HEK293T (cell line): ENCODE measurements around the gene CCDC43.
"Not testable (repeated sequence)": the region's sequence is repeated elsewhere in the genome, so short reads cannot be mapped to it uniquely, and the experiment has no call there.

ENCODE experiments used
- CTCF ChIA-PET: fragments of 350-600 bp; formaldehyde crosslinking; extraction: SDS; loops from one replicate; lab custom pipeline; 2021; ENCODE audit warnings: antibody characterized with exemption, inconsistent platforms; lab: Yijun Ruan, JAX
- POLR2A ChIA-PET: fragments of 350-600 bp; formaldehyde crosslinking; extraction: SDS; loops from one replicate; lab custom pipeline; 2020; ENCODE audit warnings: antibody characterized with exemption, inconsistent platforms; lab: Yijun Ruan, JAX
- DNase-seq: peaks from one replicate; pipeline ENCODE4 v3.0.0; 2012; ENCODE audit warnings: mixed read lengths; ENCODE audit errors: extremely low spot score
- ARNT ChIP-seq: fragments of 450-650 bp; IDR thresholded peaks from 2 replicates; pipeline ENCODE4 v1.6.1; 2017; ENCODE audit warnings: mild to moderate bottlenecking
- BHLHE40 ChIP-seq: fragments of 450-650 bp; IDR thresholded peaks from 2 replicates; pipeline ENCODE4 v1.6.1; 2016; ENCODE audit warnings: mild to moderate bottlenecking, moderate library complexity, borderline replicate concordance
- CTBP1 ChIP-seq: fragments of 450-650 bp; IDR thresholded peaks from 2 replicates; pipeline ENCODE4 v1.6.1; 2016; ENCODE audit warnings: borderline replicate concordance
- ELF4 ChIP-seq: fragments of 450-650 bp; IDR thresholded peaks from 2 replicates; pipeline ENCODE4 v1.6.1; 2017; ENCODE audit warnings: antibody characterized with exemption
- FOXA1 ChIP-seq: fragments of 450-650 bp; IDR thresholded peaks from 2 replicates; pipeline ENCODE4 v1.6.1; 2016; ENCODE audit warnings: mild to moderate bottlenecking
- FOXK2 ChIP-seq: fragments of 450-650 bp; IDR thresholded peaks from 2 replicates; pipeline ENCODE4 v1.6.1; 2016; ENCODE audit warnings: mild to moderate bottlenecking
- FOXM1 ChIP-seq: fragments of 450-650 bp; IDR thresholded peaks from 2 replicates; pipeline ENCODE4 v1.6.1; 2017; ENCODE audit warnings: mild to moderate bottlenecking, borderline replicate concordance
- HDGF ChIP-seq: fragments of 450-650 bp; IDR thresholded peaks from 2 replicates; pipeline ENCODE4 v1.6.1; 2017; ENCODE audit warnings: antibody characterized with exemption, borderline replicate concordance
- L3MBTL2 ChIP-seq: fragments of 450-650 bp; conservative IDR thresholded peaks from 2 replicates; pipeline ENCODE4 v1.6.1; 2016; ENCODE audit warnings: mild to moderate bottlenecking
- LEF1 ChIP-seq: fragments of 450-650 bp; IDR thresholded peaks from 2 replicates; pipeline ENCODE4 v1.6.1; 2017; ENCODE audit warnings: mild to moderate bottlenecking, borderline replicate concordance
- NFRKB ChIP-seq: fragments of 450-650 bp; IDR thresholded peaks from 2 replicates; pipeline ENCODE4 v1.6.1; 2016; ENCODE audit warnings: mild to moderate bottlenecking, moderate library complexity
- SP1 ChIP-seq: fragments of 450-650 bp; IDR thresholded peaks from 2 replicates; pipeline ENCODE4 v1.6.1; 2017
- SUZ12 ChIP-seq: fragments of 450-650 bp; IDR thresholded peaks from 2 replicates; pipeline ENCODE4 v1.6.1; 2016; ENCODE audit warnings: mild to moderate bottlenecking
- TARDBP ChIP-seq: fragments of 450-650 bp; IDR thresholded peaks from 2 replicates; pipeline ENCODE4 v1.6.1; 2016
- ZNF384 ChIP-seq: fragments of 450-650 bp; IDR thresholded peaks from 2 replicates; pipeline ENCODE4 v1.6.1; 2016
- TF ChIP-seq, protein P1 (sequence below): fragments of 450-650 bp; IDR thresholded peaks from 2 replicates; pipeline ENCODE4 v1.6.1; 2016

CCDC43 gene

DNA sequence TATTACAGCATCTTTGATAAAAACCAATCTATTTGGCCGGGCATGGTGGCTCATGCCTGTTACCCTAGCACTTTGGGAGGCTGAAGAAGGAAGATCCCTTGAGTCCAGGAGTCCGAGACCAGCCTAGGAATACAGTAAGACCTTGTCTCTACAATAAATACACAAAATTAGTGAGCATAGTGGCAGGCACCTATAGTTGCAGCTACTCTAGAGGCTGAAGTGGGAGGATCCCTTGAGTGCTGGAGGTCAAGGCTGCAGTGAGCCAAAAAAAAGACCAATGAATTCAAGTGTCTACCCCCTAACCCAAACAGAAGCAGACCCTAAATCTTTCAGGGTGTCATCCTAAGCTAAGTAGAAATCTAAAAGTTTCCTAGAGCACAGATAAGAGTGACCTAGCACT is 40.6 kb downstream of the CCDC43 start:
- POLR2A ChIA-PET, result no interaction called here
- DNase-seq, result no peak
- CTCF ChIA-PET, result no interaction called here
- TF ChIP-seq TARDBP (no peak), LEF1 (no peak), CTBP1 (no peak), BHLHE40 (no peak), FOXK2 (no peak), ARNT (no peak)
- TF ChIP-seq, protein P1, sequence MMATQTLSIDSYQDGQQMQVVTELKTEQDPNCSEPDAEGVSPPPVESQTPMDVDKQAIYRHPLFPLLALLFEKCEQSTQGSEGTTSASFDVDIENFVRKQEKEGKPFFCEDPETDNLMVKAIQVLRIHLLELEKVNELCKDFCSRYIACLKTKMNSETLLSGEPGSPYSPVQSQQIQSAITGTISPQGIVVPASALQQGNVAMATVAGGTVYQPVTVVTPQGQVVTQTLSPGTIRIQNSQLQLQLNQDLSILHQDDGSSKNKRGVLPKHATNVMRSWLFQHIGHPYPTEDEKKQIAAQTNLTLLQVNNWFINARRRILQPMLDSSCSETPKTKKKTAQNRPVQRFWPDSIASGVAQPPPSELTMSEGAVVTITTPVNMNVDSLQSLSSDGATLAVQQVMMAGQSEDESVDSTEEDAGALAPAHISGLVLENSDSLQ, result no peak

DNA sequence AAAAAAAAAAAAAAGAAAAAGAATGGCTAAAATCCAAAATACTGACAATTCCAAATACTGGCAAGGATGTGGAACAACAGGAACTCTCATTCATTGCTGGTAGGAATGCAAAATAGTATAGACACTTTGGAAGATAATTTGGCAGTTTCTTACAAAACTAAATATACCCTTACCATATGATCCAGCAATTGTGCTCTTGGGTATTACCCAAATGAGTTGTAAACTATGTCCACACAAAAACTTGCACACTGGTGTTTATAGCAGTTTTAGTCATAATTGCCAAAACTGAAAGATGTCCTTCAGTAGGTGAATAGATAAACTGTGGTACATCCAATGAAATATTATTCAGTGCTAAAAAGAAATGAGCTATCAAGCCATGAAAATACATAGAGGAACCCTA is 41.8 kb downstream of the CCDC43 start:
- no peak for DNase-seq
- POLR2A ChIA-PET, result interaction anchor here (0.6 kb wide), 1 partner anchor 302 kb away, joined by 4 read pairs; no protein-coding TSS in a partner anchor
- TF ChIP-seq BHLHE40, result no peak
- TF ChIP-seq NFRKB, result no peak
- no peak for TF ChIP-seq SUZ12
- CTCF ChIA-PET, result interaction anchor here (0.6 kb wide), 1 partner anchor 9 kb away, joined by 3 read pairs; no protein-coding TSS in a partner anchor

DNA sequence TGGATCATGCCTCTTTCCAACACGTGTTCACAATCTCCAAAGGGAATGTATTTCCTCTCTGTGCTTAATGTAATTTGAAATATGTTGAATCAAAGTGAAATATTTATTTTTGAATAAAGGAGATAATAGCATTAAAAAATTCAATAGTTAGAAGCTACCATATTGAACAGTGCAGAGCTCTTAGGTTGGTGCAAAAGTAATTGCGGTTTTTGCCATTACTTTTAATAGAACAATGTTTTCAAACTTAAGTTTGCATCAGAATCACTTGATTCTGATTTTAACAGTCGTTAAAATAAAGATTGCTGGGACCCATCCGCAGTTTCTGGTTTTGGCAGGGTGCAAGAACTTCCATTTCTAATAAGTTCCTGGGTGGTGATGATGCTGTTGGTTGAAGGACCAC is 43.3 kb downstream of the CCDC43 start:
- CTCF ChIA-PET, result no interaction called here
- DNase-seq, result no peak
- POLR2A ChIA-PET, result no interaction called here
- no peak for TF ChIP-seq NFRKB
- TF ChIP-seq BHLHE40, result no peak
- TF ChIP-seq L3MBTL2, result no peak
- TF ChIP-seq FOXK2, result no peak
- TF ChIP-seq ELF4, result 0 out of 2 replicates have a peak, but pooled peaks have one; percentile 19

DNA sequence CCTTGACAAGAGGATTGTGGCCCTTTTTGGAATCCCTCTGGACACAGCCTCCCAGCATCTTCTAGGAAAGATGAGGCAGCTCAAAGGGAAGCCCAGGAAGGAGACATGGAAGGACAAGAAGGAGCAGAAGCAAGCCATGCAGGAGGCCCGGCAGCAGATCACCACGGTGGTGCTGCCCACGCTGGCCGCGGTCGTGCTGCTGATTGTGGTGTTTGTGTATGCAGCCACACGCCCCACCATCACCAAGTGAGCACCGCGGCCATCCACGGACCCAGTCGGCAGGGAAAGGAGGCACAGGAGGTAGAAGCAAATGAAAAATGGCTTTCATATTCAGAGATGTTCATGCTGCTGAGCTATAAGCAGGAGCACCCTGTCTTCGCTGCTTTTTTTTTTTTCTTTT is 44.2 kb downstream of the CCDC43 start:
- no peak for TF ChIP-seq FOXK2
- TF ChIP-seq LEF1, result no peak
- no peak for TF ChIP-seq FOXM1
- TF ChIP-seq ARNT, result no peak
- TF ChIP-seq NFRKB, result no peak
- TF ChIP-seq BHLHE40, result no peak
- TF ChIP-seq HDGF, result no peak
- TF ChIP-seq FOXA1, result no peak
- TF ChIP-seq, protein P1, result no peak
- no peak for TF ChIP-seq TARDBP
- TF ChIP-seq ELF4, result no peak
- TF ChIP-seq CTBP1, result no peak
- CTCF ChIA-PET, result no interaction called here
- POLR2A ChIA-PET, result no interaction called here
- no peak for DNase-seq

DNA sequence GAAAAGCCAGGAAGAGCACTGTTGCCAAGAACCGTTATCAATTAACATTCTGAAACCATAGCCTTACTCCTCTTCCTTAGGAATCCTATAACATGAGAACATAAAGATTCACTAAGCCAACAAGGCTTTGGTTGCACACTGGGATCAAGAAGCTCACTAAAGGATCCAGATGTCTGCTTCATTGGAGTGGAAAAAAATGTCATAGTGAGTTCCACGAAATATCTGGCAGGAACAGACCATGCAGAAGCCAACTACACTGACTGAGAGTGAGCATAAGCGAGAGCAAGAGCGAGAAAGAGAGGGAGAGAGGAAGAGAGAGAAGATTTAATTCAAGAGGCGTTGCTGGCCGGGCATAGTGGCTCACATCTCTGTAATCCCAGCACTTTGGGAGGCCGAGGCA is 46.7 kb downstream of the CCDC43 start:
- TF ChIP-seq FOXM1 (no peak), TARDBP (no peak), CTBP1 (no peak), HDGF (no peak), FOXK2 (no peak), SUZ12 (no peak), ZNF384 (no peak), ARNT (no peak), L3MBTL2 (no peak), SP1 (no peak)
- no peak for DNase-seq
- CTCF ChIA-PET, result no interaction called here
- POLR2A ChIA-PET, result no interaction called here

DNA sequence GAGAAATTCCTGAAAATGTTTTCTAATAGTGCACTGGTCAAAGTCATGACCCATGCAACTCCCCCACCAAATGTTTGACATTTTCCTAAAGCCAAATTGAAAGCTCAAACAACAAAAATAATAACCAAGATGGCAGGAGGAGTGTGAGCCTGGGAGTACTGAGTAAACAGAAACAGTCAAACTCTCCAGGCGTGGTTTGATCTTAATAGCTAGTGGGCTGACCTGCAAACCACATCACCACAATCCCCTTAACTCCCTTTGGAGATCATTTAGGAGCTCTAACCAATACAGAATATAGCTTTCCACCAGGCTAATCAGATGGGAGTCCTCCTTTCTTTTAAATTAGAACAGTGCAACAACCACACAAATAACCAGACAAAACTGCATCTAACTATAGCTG is 52.5 kb downstream of the CCDC43 start:
- CTCF ChIA-PET, result interaction anchor here (1.0 to 1.5 kb wide), 4 partner anchors 17 to 104 kb away, joined by 4 to 32 read pairs (median 4); no protein-coding TSS in a partner anchor
- POLR2A ChIA-PET, result interaction anchor here (1.2 kb wide), 1 partner anchor 103 kb away, joined by 6 read pairs; no protein-coding TSS in a partner anchor
- TF ChIP-seq ARNT, result no peak
- no peak for TF ChIP-seq FOXK2
- TF ChIP-seq SUZ12, result no peak
- TF ChIP-seq TARDBP, result no peak
- no peak for TF ChIP-seq L3MBTL2
- TF ChIP-seq NFRKB, result no peak
- no peak for TF ChIP-seq ELF4
- TF ChIP-seq FOXM1, result no peak
- no peak for TF ChIP-seq BHLHE40
- TF ChIP-seq ZNF384, result no peak
- TF ChIP-seq, protein P1, result no peak
- TF ChIP-seq SP1, result no peak
- TF ChIP-seq HDGF, result no peak
- no peak for DNase-seq

DNA sequence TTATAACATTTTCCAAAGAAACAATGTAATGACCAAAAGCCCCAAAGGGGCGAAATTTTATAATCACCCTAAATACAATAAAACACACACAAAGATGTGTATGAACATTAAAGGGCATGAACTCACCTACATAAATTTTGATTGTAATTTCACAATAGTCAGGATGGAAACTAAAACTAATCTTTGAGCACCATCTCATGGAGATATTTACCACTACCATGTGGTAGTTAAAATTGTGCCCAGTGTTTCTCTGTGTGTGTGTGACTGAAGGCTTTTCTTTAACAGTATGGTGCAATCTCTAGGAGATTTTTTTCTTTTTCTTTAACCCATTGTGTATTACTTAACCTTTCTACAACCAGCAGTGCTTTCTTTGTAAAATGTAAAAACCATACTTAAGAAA is 53.0 kb downstream of the CCDC43 start:
- ChIA-PET CTCF (interaction anchor here (1.0 to 1.5 kb wide), 2 partner anchors 101 to 103 kb away, joined by 4 to 32 read pairs; no protein-coding TSS in a partner anchor), POLR2A (interaction anchor here (1.2 kb wide), 1 partner anchor 103 kb away, joined by 6 read pairs; no protein-coding TSS in a partner anchor)
- TF ChIP-seq NFRKB, result no peak
- TF ChIP-seq SP1, result no peak
- TF ChIP-seq FOXM1, result no peak
- TF ChIP-seq ARNT, result no peak
- TF ChIP-seq TARDBP, result no peak
- TF ChIP-seq ZNF384, result no peak
- TF ChIP-seq FOXK2, result no peak
- TF ChIP-seq FOXA1, result no peak
- TF ChIP-seq CTBP1, result no peak
- TF ChIP-seq HDGF, result no peak
- TF ChIP-seq LEF1, result no peak
- TF ChIP-seq, protein P1, result no peak
- no peak for DNase-seq

DNA sequence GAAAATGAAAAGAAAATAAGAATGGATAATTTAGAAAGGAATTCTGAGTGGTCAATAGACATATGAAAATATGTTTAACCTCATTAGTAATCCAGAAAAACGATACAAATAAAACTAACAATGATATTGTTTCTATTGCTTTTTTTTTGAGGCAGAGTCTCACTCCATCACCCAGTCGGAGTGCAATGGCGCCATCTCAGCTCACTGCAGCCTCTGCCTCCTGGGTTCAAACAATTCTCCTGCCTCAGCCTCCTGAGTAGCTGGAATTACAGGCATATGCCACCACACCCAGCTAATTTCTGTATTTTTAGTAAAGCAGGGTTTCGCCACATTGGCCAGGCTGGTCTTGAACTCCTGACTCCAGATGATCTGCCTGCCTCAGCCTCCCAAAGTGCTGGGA is 55.2 kb downstream of the CCDC43 start:
- POLR2A ChIA-PET, DNase-seq: not testable (repeated sequence)
- CTCF ChIA-PET, result interaction anchor here (1.8 kb wide), 1 partner anchor 101 kb away, joined by 6 read pairs; no protein-coding TSS in a partner anchor
